Common myeloid progenitor, CD34-positive (primary cell): ENCODE measurements around the gene ZNF574.

ENCODE experiments used
- CTCF ChIA-PET: fragments of 350-600 bp; sonication (Branson Sonifier 250); formaldehyde crosslinking; loops from one replicate; lab custom pipeline; 2021; ENCODE audit warnings: antibody characterized with exemption; lab: Charles Lee
- POLR2A ChIA-PET: fragments of 350-600 bp; sonication (Branson Sonifier 250); formaldehyde crosslinking; loops from one replicate; lab custom pipeline; 2021; ENCODE audit warnings: antibody characterized with exemption; lab: Charles Lee
- DNase-seq, 3 donors: peaks; one replicate each; pipeline versions ENCODE4 v3.0.0 to v3.0.0-alpha.2; 2013
- H3K27ac ChIP-seq, 2 experiments: 1 replicate in 1 of 2; 2 replicates in 1 of 2; pipeline ENCODE4 v1.7.0; 2013; ENCODE audit warnings: inconsistent platforms in 2 of 2, low read length in 2 of 2, mild to moderate bottlenecking in 2 of 2, low read depth in 1 of 2, moderate library complexity in 1 of 2; ENCODE audit not compliant: severe bottlenecking in 2 of 2, insufficient read depth in 1 of 2, poor library complexity in 1 of 2
- H3K27me3 ChIP-seq, 5 experiments: replicated peaks in 2 of 5; 1 replicate in 3 of 5; 2 replicates in 2 of 5; pipeline versions ENCODE4 v1.6.1 to v1.7.0; 2013; ENCODE audit warnings: low read length in 4 of 5, mild to moderate bottlenecking in 2 of 5, moderate library complexity in 2 of 5, inconsistent platforms in 1 of 5; ENCODE audit not compliant: insufficient read depth in 5 of 5, control insufficient read depth in 4 of 5
- H3K36me3 ChIP-seq, 4 experiments: 1 replicate in 2 of 4; 2 replicates in 2 of 4; pipeline versions ENCODE4 v1.6.1 to v1.7.0; 2013; ENCODE audit warnings: low read length in 3 of 4, control low read depth in 1 of 4, mild to moderate bottlenecking in 1 of 4; ENCODE audit not compliant: control insufficient read depth in 4 of 4, insufficient read depth in 4 of 4
- H3K4me1 ChIP-seq, 4 experiments: 1 replicate in 3 of 4; 2 replicates in 1 of 4; pipeline versions ENCODE4 v1.6.1 to v1.7.1; 2013; ENCODE audit warnings: low read length in 3 of 4, mild to moderate bottlenecking in 3 of 4, control low read depth in 1 of 4, inconsistent platforms in 1 of 4, moderate library complexity in 1 of 4; ENCODE audit not compliant: control insufficient read depth in 4 of 4, insufficient read depth in 4 of 4; ENCODE audit errors: control extremely low read depth in 1 of 4
- H3K4me3 ChIP-seq, 7 experiments: 1 replicate in 4 of 7; 2 replicates in 3 of 7; pipeline versions ENCODE4 v1.5.1 to v1.7.0; 2013; ENCODE audit warnings: mild to moderate bottlenecking in 7 of 7, low read length in 6 of 7, moderate library complexity in 6 of 7, inconsistent platforms in 2 of 7, low read depth in 2 of 7, control low read depth in 1 of 7; ENCODE audit not compliant: insufficient read depth in 4 of 7, control insufficient read depth in 1 of 7; ENCODE audit errors: extremely low read depth in 1 of 7
- H3K9me3 ChIP-seq, 5 experiments: 1 replicate in 4 of 5; 2 replicates in 1 of 5; pipeline versions ENCODE4 v1.6.1 to v1.7.1; 2013; ENCODE audit warnings: low read length in 4 of 5, mild to moderate bottlenecking in 2 of 5, inconsistent platforms in 1 of 5, low read depth in 1 of 5, moderate library complexity in 1 of 5; ENCODE audit not compliant: control insufficient read depth in 4 of 5, insufficient read depth in 2 of 5; ENCODE audit errors: control extremely low read depth in 1 of 5
- WGBS: methylation state at CpG from one replicate; pipeline ENCODE4 v1.1.5; 2013; ENCODE audit not compliant: insufficient coverage; 5-methylcytosine and 5-hydroxymethylcytosine counted together

The ZNF574 gene

GRCh38 chr19:42092350-42092749 lies 16.4 kb downstream of the ZNF574 start:
- peak; percentile 93 to 98 (median 97) for DNase-seq
- CTCF ChIA-PET = interaction anchor here (0.7 to 3.8 kb wide), 6 partner anchors 9 to 196 kb away, joined by 3 to 31 read pairs (median 3); no protein-coding TSS in a partner anchor

GRCh38 chr19:42093505-42093904 lies 17.5 kb downstream of the ZNF574 start:
- Histone ChIP-seq H3K4me3 (no peak overlapping the region), H3K27me3 (no peaks in the 10 kb centered on the region), H3K9me3 (no peaks in the 10 kb centered on the region), H3K27ac (no peak overlapping the region), H3K36me3 (peaks cover 7 to 24% (median 8%) of the 10 kb centered on the region in 4 experiments), H3K4me1 (peaks cover 0 to 23% (median 8%) of the 10 kb centered on the region in 4 experiments)
- CTCF ChIA-PET = interaction anchor here (0.6 to 3.8 kb wide), 5 partner anchors 8 to 234 kb away, joined by 3 to 31 read pairs (median 5); no protein-coding TSS in a partner anchor
- 95% methylated on average over 3 of the region's 4 CpGs for WGBS
- no peak for DNase-seq
- POLR2A ChIA-PET = no interaction called here

More at GRCh38 chr19:42092350-42092749, 16.4 kb downstream of the ZNF574 start:
- H3K27me3 ChIP-seq = no peaks in the 10 kb centered on the region
- peaks cover 0 to 23% (median 8%) of the 10 kb centered on the region in 4 experiments for H3K4me1 ChIP-seq
- WGBS = 17% methylated on average over 4 of the region's 5 CpGs
- H3K4me3 ChIP-seq = peak overlapping the region in 2 of 7 experiments; percentile 11 to 48
- no peaks in the 10 kb centered on the region for H3K9me3 ChIP-seq
- peaks cover 5 to 24% (median 8%) of the 10 kb centered on the region in 4 experiments for H3K36me3 ChIP-seq
- POLR2A ChIA-PET = interaction anchor here (0.8 kb wide), 1 partner anchor 16 kb away, joined by 5 read pairs; the partner anchor contains the start of gene ZNF574
- H3K27ac ChIP-seq = peak overlapping the region; percentile 69 to 87

GRCh38 chr19:42093926-42094325 lies 18.0 kb downstream of the ZNF574 start:
- POLR2A ChIA-PET = no interaction called here
- Histone ChIP-seq H3K4me3 (no peak overlapping the region), H3K36me3 (peaks cover 7 to 27% (median 9%) of the 10 kb centered on the region in 4 experiments), H3K4me1 (peaks cover 0 to 22% (median 8%) of the 10 kb centered on the region in 4 experiments), H3K9me3 (no peaks in the 10 kb centered on the region), H3K27ac (no peak overlapping the region), H3K27me3 (no peaks in the 10 kb centered on the region)
- no peak for DNase-seq
- WGBS = 100% methylated on average over 4 of the region's 4 CpGs
- CTCF ChIA-PET = interaction anchor here (0.6 to 3.8 kb wide), 6 partner anchors 8 to 235 kb away, joined by 3 to 31 read pairs (median 4); no protein-coding TSS in a partner anchor

- Histone ChIP-seq H3K9me3 (no peaks in the 10 kb centered on the region), H3K27ac (no peak overlapping the region), H3K27me3 (no peaks in the 10 kb centered on the region), H3K4me3 (no peak overlapping the region), H3K36me3 (peaks cover 7 to 31% (median 10%) of the 10 kb centered on the region in 4 experiments), H3K4me1 (peaks cover 0 to 19% (median 8%) of the 10 kb centered on the region in 4 experiments)
- ChIA-PET CTCF (interaction anchor here (0.8 to 3.8 kb wide), 6 partner anchors 8 to 95 kb away, joined by 3 to 31 read pairs (median 4); no protein-coding TSS in a partner anchor), POLR2A (no interaction called here)
- WGBS = 95% methylated on average over 35 of the region's 36 CpGs
- DNase-seq = no peak
These were observed 19.3 kb downstream of the ZNF574 start for GRCh38 chr19:42095142-42095813.

DNA sequence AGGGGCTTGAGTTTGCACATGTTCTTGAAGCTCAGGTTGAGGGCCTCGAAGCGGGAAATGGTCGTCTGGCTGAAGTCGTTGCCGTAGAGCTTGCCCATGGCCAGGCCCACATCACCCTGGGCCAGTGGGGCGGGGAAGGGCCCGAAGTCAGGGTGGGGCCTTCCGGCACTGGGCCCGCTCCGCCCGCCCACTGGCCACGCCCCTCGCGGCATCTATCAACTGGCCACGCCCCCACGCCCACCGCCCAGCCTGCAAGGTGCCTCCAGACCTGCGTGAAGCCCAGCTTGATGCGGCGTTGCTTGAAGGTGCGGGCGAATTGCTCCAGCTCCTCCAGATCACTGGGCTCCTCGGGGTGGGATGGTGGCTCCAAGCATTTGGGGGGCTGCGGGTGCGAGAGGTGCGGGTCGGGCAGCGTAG lies 19.9 kb downstream of the ZNF574 start:
- H3K4me1 ChIP-seq = peaks cover 0 to 16% (median 8%) of the 10 kb centered on the region in 4 experiments
- CTCF ChIA-PET = interaction anchor here (0.8 to 2.1 kb wide), 3 partner anchors 14 to 95 kb away, joined by 3 to 7 read pairs (median 3); no protein-coding TSS in a partner anchor
- 92% methylated on average over 20 of the region's 28 CpGs for whole genome bisulfite sequencing
- no peak overlapping the region for H3K4me3 ChIP-seq
- no peak for DNase-seq
- H3K27ac ChIP-seq = no peak overlapping the region
- peaks cover 7 to 31% (median 10%) of the 10 kb centered on the region in 4 experiments for H3K36me3 ChIP-seq
- H3K9me3 ChIP-seq = no peaks in the 10 kb centered on the region
- no peaks in the 10 kb centered on the region for H3K27me3 ChIP-seq
- POLR2A ChIA-PET = no interaction called here

GRCh38 chr19:42096255-42096837 lies 20.4 kb downstream of the ZNF574 start:
- POLR2A ChIA-PET = no interaction called here

More at GRCh38 chr19:42096255-42096837, 20.4 kb downstream of the ZNF574 start:
- Histone ChIP-seq H3K36me3 (peaks cover 7 to 31% (median 10%) of the 10 kb centered on the region in 4 experiments), H3K4me3 (no peak overlapping the region), H3K4me1 (peaks cover 0 to 12% (median 6%) of the 10 kb centered on the region in 4 experiments), H3K27me3 (no peaks in the 10 kb centered on the region), H3K9me3 (no peaks in the 10 kb centered on the region), H3K27ac (no peak overlapping the region)
- 97% methylated on average over 11 of the region's 15 CpGs for WGBS
- CTCF ChIA-PET = interaction anchor here (0.5 to 5.7 kb wide), 5 partner anchors 12 to 147 kb away, joined by 3 to 25 read pairs (median 3); no protein-coding TSS in a partner anchor
- DNase-seq = no peak
